ENCODE results near the gene XPO6. TPM values are rescaled to one million over a fixed set of nuclear protein-coding genes. Genes with fewer than 3 reads are reported as not detected.

XPO6 gene
- total RNA-seq, 4 donors from 2014 or later = 45.7 to 104 (median 78.1) TPM

DNA sequence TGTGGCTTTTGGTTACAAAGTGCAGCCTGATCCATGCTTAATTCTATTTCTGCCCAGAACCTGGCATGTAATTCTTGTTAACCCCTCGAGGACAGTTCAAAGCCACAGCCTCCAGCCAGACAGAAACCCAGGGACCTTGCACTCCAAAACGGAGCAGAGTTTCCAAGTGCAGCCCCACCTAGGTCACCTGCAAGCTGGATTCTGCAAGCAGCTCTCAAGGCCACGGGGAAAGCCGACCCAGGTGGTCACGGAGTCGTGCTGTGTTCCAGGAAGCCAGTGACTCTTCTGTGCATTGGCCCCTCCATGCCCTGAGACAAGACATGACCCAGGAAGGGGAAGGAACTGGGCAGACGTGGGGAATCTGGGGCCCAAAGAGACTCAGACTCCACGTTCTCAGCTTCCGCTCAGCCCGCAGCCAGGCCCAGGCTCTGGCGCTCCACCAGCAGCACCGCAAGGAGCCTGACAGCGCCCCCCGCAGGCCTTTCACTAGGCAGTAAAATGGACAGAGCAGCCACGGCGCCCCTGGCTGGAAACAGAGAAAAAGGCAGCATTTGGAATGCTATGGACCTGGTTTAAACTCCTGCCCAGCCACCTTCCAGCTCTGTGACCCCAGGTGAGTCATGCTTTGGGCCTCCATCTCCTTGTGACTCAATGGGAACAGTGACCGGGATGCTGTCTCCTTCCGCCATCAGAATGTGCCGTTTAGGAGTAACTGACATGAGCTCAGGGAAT, 121.0 kb downstream of the XPO6 start:
- intact Hi-C loops (cut with DNase I; ENCODE audit: low total_unique reads) = no loop called here
- H3K4me3 ChIP-seq (ENCODE audit: low read depth, poor library complexity, severe bottlenecking) = no peak overlapping the region
- DNase-seq (ENCODE audit: low spot score in 2 of 2) = no peak
- TF ChIP-seq POLR2A (IDR thresholded peaks at IDR 0.05) (no peak), CTCF (IDR thresholded peaks at IDR 0.05) (no peak)
- 82 to 83% methylated on average over 14 to 19 of the region's 19 CpGs for WGBS, 2 donors

GRCh38 chr16:28089992-28090365, 121.8 kb downstream of the XPO6 start:
- intact Hi-C loops (cut with DNase I; ENCODE audit: low total_unique reads) = no loop called here
- TF ChIP-seq CTCF (IDR thresholded peaks at IDR 0.05) = no peak
- TF ChIP-seq POLR2A (IDR thresholded peaks at IDR 0.05) = no peak
- no peak overlapping the region for H3K4me3 ChIP-seq (ENCODE audit: low read depth, poor library complexity, severe bottlenecking)
- WGBS, 2 donors = 77 to 82% methylated on average over 7 of the region's 7 CpGs
- DNase-seq (ENCODE audit: low spot score in 2 of 2) = no peak

DNA sequence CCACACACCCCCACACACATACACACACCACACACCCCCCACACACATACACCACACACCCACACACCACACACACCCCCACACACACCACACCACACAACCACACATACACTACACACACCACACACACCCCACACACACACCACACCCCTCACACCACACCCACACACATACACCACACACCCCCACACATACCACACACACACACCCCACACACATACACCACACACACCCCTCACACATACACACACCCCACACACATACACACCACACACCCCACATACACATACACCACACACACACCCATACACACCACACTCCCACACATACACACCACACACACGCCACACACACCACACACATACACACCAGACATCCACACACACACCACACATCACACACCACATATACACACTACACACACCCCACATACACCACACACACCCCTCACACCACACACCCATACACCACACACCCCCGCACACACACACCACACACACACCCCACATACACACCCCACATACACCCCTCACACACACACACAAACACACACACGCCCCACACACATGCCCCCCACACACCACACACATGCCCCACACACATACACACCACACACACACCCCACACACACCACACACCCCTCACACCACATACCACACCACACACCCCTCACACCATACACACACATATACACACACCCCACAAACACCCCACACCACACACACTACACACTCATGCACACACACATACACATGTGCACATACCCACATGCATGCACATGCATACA, 122.4 kb downstream of the XPO6 start:
- H3K4me3 ChIP-seq (ENCODE audit: low read depth, poor library complexity, severe bottlenecking) = no peak overlapping the region
- TF ChIP-seq CTCF (IDR thresholded peaks at IDR 0.05) (no peak), POLR2A (IDR thresholded peaks at IDR 0.05) (no peak)
- no peak for DNase-seq (ENCODE audit: low spot score in 2 of 2)
- intact Hi-C loops (cut with DNase I; ENCODE audit: low total_unique reads) = no loop called here
- 88 to 96% methylated on average over 3 of the region's 3 CpGs for WGBS, 2 donors

DNA sequence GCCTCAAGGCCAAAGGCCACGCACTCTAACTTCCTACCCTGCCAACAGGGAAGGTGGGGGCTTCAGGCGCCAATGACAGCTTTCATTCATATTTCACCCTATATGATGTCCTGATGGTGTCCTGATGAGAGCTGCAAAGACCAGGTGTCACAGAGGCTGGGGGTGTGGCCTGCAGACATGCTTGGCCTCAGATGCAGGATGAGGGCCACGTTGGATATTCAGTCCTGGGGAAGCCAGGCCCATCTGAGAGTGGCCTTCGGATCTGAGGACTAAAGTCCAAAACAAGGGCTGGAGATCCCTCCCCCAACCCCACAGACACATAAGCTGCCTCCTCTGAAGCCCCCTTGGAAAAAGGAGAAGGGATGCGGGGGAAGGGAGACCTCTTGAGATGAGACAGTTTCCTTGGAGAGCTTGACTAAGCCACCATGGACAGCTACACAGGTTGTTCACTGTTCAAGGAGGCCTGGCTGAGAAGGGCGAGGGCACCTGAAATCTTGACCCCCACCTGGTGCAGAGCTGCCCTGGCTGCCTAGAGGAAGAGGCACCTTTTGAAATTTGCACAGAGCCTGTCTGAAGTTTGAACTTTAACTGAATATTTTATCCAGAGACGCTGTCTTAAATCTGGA, 124.0 kb downstream of the XPO6 start:
- DNase-seq (ENCODE audit: low spot score in 2 of 2) = no peak
- no peak for TF ChIP-seq CTCF (IDR thresholded peaks at IDR 0.05)
- TF ChIP-seq POLR2A (IDR thresholded peaks at IDR 0.05) = no peak
- no peak overlapping the region for H3K4me3 ChIP-seq (ENCODE audit: low read depth, poor library complexity, severe bottlenecking)
- intact Hi-C loops (cut with DNase I; ENCODE audit: low total_unique reads) = no loop called here
- 83 to 87% methylated on average over 7 of the region's 7 CpGs for WGBS, 2 donors

- no peak for TF ChIP-seq CTCF (IDR thresholded peaks at IDR 0.05)
- no peak for TF ChIP-seq POLR2A (IDR thresholded peaks at IDR 0.05)
- intact Hi-C loops (cut with DNase I; ENCODE audit: low total_unique reads) = no loop called here
- H3K4me3 ChIP-seq (ENCODE audit: low read depth, poor library complexity, severe bottlenecking) = no peak overlapping the region
- no peak for DNase-seq (ENCODE audit: low spot score in 2 of 2)
- WGBS, 2 donors = 85 to 90% methylated on average over 7 to 8 of the region's 8 CpGs
Observed at GRCh38 chr16:28087140-28087660, 124.6 kb downstream of the XPO6 start.
